HTERT RPE-1 (cell line): ENCODE data around the gene AGMAT.
"Not testable (repeated sequence)": the region's sequence is repeated elsewhere in the genome, so short reads cannot be mapped to it uniquely, and the experiment has no call there.

Experiments used
- in situ Hi-C: fragments of 300-500 bp; cut with MboI; formaldehyde crosslinking; loops from 4 replicates; pipeline ENCODE4 v1.14.3; 2020; ENCODE audit warnings: low sequenced_read_pairs

Gene AGMAT

GRCh38 chr1:15616373-15617172 is 31.7 kb upstream of the AGMAT start:
- in situ Hi-C loops = no loop called here

DNA sequence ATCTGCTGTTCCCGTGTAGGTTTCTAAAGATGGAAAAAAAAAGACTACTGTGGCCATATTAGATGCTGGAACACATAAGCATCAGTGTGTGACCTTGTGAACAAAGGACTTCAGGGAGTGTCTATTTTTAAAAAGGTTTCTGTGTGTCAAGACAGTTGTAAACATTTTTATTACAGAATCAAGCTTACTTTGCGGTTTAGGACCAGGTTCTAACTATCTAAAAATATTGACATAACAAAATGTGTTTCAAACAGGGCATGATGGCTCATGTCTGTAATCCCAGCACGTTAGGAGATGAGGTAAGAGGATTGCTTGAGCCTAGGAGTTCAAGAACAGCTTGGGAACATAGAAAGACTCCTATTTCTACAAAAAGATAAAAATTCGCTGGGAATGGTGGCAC is 25.3 kb upstream of the AGMAT start:
- in situ Hi-C loops = no loop called here

DNA sequence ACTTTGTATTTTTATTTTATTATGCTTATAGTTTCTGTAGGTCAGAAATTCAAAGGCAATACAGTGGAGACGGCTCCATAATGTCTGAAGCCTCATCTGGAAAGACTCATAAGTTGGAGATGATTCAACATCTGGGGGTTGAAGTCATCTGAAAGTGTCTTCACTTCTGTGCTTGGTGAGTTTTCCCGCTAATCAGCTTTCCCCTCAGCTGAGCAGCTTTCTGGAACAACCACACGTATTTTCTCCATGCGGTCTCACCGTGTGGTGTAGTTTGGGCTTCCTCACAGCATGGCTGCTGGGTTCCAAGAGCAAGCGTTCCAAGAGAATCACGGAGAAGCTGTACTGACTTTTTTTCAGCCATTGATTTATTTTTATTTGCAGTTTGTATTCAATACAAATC is 24.8 kb upstream of the AGMAT start:
- in situ Hi-C loops = no loop called here

- in situ Hi-C loops = no loop called here
Observed at GRCh38 chr1:15605398-15606383, 20.8 kb upstream of the AGMAT start.

DNA sequence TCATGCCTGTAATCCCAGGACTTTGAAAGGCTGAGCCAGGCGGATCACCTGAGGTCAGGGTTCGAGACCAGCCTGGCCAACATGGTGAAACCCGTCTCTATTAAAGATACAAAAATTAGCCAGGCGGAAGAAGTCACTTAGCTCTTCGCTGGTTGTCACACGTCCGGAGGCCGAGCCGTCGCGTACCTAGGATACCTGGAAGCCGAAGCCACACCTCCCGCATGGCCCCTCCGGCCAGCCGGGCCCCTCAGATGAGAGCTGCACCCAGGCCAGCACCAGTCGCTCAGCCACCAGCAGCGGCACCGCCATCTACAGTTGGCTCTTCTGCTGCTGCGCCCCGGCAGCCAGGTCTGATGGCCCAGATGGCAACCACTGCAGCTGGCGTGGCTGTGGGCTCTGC is 19.5 kb upstream of the AGMAT start:
- in situ Hi-C loops = not testable (repeated sequence)

GRCh38 chr1:15603966-15604282 is 19.1 kb upstream of the AGMAT start:
- in situ Hi-C loops = not testable (repeated sequence)

GRCh38 chr1:15603050-15603965 is 18.5 kb upstream of the AGMAT start:
- in situ Hi-C loops = no loop called here

GRCh38 chr1:15598436-15598835 is 13.6 kb upstream of the AGMAT start:
- in situ Hi-C loops = no loop called here

DNA sequence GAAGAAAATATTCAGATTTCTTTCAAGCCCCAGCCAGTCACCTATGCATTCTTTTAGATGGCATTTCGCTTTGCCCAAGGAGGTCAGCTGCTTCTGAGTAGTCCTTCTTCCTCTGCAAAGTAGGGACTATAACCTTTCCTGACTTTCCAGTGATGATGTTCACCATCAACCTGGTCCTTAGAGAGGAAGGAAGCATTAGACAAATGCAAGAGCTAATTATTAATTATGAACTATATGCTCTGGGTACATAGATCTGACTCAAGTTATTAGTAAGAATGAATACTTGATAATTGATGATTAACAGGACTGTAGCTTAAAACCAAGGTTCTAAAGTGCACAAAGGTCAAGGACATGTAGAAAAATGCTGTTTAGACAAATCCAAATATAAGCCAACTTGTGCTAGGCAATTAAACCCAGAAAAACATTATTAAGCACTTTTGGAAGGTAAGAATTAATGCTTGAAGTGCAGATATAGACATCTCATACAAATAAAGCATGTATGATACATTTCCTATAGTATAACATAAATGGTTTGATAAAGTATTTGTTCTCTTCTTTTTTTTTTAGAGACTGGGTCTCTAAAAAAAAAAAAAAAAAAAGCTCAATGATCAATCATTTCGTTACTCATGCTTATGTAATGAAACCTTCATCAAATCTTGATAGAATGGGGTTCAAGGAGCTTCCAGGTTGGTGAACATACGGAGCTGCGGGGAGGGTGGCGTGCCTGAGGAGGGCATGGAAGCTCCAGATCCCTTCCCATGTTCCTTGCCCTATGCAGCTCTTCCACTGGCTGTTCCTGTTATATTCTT is 11.2 kb upstream of the AGMAT start:
- in situ Hi-C loops = no loop called here

- in situ Hi-C loops = no loop called here
Observed at GRCh38 chr1:15592285-15592684, 7.4 kb upstream of the AGMAT start.

GRCh38 chr1:15583016-15583706 is 1.7 kb downstream of the AGMAT start:
- in situ Hi-C loops = no loop called here

GRCh38 chr1:15579683-15580047 is 5.2 kb downstream of the AGMAT start:
- in situ Hi-C loops = no loop called here

- in situ Hi-C loops = no loop called here
Observed at GRCh38 chr1:15578921-15579682, 5.7 kb downstream of the AGMAT start.

DNA sequence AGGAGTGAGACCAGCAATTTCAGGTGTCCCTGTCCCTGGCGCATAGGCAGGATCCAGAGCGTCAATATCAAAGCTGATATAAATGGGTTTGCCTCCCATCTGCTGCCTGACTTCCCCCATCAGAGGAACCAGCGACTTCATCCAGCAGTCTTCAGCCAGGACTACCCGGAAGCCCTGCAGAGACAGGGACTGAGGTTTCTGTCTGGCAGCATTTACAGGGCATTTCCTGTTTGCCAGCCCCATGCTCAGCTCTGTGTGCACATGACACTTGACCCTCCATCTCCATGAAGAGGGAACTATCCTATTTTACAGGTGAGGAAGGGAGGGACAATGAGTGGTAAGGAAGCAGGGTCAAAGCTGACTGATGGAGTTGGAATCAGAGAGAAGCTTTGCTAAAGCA is 7.2 kb downstream of the AGMAT start:
- in situ Hi-C loops = no loop called here

GRCh38 chr1:15575549-15576150 is 9.2 kb downstream of the AGMAT start:
- in situ Hi-C loops = no loop called here

GRCh38 chr1:15574741-15575140 is 10.1 kb downstream of the AGMAT start:
- in situ Hi-C loops = no loop called here

DNA sequence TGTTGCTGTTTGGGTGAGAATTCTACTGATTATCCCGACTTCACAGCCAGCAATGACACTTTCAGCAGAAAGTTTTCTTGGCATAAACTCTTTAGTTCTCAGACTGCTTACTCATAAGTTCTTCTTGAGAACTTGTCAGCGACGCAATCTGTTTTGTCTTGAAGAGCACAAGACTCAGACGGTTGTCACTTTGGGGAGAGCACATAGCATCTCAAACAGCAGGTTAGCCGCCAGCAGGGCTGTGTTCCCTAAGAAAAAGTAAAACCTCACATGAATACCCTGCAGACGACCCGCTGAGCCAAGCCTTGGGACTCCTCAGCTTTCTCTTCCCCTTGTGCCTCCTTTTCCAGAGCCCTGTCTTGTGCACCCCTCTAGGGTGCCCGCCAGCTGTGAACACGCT is 11.4 kb downstream of the AGMAT start:
- in situ Hi-C loops = no loop called here

DNA sequence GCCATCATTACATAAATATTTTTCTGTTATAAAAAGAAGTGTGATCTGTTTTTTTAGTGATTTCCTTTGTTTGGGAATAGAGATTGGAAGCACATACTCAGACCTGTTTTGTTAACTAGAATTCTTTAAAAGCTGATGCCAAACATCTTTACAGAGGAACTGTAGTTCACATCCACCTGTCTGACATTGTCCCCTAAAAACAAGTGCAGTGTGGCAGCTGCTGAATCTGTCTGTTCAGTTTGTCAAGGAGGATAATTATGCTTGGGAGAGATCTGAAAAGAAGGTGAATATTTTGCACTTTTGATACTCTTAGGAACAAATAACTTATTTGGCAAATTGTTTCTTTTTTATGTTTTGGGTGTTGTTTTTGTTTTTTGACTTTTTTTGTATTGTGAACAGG is 13.6 kb downstream of the AGMAT start:
- in situ Hi-C loops = no loop called here

- in situ Hi-C loops = no loop called here
Observed at GRCh38 chr1:15570861-15571260, 14.0 kb downstream of the AGMAT start.
